NOMO-1 treated with dmso at 0.1 percent for 144 hours (cell line): ENCODE results near the gene ADGRD1.
"Not testable (repeated sequence)": the region's sequence is repeated elsewhere in the genome, so short reads cannot be mapped to it uniquely, and the experiment has no call there.

ENCODE experiments used
- DNase-seq: peaks from one replicate; lab custom pipeline; 2025; ENCODE audit not compliant: unreplicated experiment; lab: John Stamatoyannopoulos, UW

ADGRD1 gene

GRCh38 chr12:131067981-131068851 is 114.5 kb downstream of the ADGRD1 start:
- DNase-seq: no peak

DNA sequence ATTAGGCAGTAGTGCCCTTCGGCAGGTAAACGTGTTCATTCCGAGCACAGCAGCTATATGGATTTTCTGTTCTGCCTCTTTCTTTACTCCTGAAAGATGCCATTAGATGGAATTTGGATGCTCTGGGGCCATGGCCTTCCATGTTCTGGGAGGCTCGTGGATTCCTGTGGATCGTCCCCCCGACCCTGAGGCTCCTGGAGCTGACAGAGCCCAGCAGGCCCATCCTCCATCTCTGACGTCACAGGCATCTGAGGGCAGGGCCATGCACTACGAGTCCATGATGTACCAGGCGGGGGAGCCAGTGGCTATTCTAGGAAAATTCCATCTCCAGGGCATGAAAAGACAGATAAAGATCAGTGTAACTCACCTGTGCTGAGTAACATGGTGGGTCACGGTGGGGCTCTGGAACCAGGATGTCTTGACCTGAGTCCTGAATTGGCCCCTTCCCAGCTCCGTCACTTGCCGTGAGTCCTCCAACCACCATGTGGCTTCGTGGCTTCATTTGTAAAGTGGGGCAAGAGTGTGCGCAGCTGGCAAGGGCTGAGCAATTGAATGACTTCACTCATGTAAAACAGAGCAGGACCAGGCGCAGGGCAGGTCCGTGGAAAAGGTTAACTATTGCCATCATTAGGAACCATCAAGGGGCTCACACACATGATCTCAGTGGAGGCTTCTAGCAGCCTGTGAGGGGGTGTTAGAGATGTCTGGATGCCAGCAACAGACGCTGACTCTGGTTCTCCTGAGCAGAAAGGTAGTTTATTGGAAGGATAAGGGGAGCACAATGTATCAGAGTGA is 115.4 kb downstream of the ADGRD1 start:
- DNase-seq: not testable (repeated sequence)

- DNase-seq: not testable (repeated sequence)
These were observed 116.4 kb downstream of the ADGRD1 start for GRCh38 chr12:131070136-131070535.

- not testable (repeated sequence) for DNase-seq
These were observed 117.0 kb downstream of the ADGRD1 start for GRCh38 chr12:131070668-131071067.

GRCh38 chr12:131071234-131071820 is 117.6 kb downstream of the ADGRD1 start:
- DNase-seq: not testable (repeated sequence)

- DNase-seq: not testable (repeated sequence)
These were observed 118.2 kb downstream of the ADGRD1 start for GRCh38 chr12:131071950-131072349.

- no peak for DNase-seq
These were observed 118.9 kb downstream of the ADGRD1 start for GRCh38 chr12:131072451-131073230.

DNA sequence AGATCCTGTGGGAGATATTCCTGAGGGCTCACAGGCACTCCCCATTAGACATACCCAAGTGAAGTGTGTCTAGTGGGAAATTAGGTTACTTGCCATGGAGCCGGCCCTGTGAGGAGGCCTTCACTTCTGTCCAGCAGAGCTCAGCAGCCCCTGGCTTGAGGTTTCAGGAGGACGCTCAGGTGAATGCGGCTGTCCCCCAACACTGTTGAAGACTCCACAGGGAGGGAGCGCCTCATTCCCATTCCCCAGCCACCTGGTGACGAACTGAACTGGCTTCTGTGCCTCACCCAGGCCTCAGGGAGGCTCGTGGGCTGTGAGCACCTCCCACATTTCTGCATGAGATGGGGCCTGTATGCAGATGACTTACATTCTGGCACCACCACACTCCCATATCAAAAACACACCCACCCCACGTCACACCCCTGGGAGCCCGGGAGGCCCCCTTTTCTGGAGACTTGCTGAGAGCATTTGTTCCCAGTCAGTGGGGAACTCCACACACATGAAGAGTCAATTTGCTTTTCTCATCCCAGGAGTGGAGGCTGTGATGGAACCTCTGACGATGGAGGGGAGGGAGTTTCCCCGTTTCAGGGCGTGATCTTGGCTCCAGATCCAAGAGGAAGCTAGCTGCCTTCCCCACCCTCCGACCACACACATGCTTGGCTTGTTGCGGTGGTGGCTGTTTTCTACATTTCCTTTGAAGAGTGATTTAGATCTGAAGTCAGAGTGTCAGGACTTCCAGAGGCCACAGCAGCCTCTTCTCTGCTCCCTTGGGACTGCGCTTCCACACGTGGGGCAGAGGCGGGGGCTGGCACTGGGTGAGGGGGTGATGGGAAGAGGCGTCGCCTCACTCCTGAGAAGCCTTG is 120.7 kb downstream of the ADGRD1 start:
- DNase-seq: no peak

- no peak for DNase-seq
These were observed 121.5 kb downstream of the ADGRD1 start for GRCh38 chr12:131075194-131075593.

GRCh38 chr12:131075611-131076010 is 121.9 kb downstream of the ADGRD1 start:
- DNase-seq: no peak

GRCh38 chr12:131076296-131076695 is 122.6 kb downstream of the ADGRD1 start:
- no peak for DNase-seq

- no peak for DNase-seq
These were observed 123.4 kb downstream of the ADGRD1 start for GRCh38 chr12:131076791-131077747.

GRCh38 chr12:131077931-131078391 is 124.3 kb downstream of the ADGRD1 start:
- no peak for DNase-seq

- DNase-seq: no peak
These were observed 128.8 kb downstream of the ADGRD1 start for GRCh38 chr12:131082290-131083194.

DNA sequence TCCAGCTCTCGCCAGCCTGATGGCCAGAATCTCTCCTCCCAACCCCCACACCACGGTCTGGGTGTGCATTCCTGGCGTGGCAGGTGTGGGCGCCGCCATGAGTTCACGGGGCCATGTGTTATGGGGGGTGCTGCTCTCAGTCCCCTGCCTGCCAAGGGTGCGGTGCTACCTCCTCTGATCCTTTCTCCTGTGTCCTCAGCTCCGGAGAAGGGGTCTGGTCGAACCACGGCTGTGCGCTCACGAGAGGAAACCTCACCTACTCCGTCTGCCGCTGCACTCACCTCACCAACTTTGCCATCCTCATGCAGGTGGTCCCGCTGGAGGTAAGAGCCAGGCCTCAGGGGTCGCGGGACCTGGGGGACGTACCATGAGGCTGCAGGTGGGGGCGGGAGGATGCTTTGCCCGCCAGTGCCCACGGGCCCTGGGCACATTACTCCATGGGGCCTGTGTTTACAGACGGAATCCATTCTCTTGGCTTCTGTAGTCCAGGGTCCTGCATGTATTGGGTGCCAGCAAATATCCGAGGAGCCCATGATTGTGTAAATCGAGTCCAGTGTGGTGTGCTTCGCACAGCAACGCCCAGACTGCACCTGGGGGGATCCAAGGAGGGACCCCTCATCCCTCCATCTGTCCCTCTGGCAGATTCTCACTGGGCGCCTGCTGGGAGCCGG is 130.8 kb downstream of the ADGRD1 start:
- DNase-seq: no peak

DNA sequence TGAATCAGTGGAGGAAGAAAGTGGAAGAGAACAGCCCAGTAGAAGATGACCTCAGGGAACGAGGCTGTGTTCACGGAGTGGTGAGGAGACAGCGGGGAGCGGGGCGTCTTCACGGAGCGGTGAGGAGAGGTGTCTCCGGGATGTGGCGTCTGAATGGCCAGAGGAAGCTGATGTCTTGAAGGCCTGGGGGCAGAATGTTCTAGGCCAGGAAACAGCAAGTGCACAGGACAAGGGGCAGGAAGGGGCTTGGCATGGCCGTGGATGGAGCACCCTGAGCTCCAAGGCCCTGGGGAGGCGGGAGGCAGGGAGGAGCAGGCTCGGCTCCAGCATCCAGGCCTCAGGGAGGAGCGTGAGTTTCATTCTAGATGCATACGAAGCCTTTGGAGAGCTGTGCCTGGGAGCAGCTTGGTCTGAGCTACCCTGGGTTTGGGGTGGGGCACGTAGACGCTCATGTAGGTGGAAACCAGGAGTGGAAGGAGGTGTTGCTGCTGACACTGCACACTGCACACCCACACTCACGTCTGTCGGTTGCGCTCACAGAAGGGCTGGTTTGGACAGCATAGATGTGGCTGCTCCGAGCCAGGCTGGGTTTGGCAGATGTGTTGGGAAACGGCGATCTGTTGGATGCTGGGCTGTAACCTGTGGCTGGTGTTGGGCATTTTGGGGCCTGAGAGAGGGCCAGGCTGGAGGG is 131.6 kb downstream of the ADGRD1 start:
- no peak for DNase-seq
